HepG2 (cell line): ENCODE measurements around the gene FOXR1. TPM values are rescaled to one million over a fixed set of nuclear protein-coding genes. Genes with fewer than 3 reads are reported as not detected.

Source experiments
- AKNA ChIP-seq: sonication (generic); formaldehyde crosslinking; IDR thresholded peaks from 2 replicates; pipeline ENCODE4 v1.4.0; 2020; ENCODE audit warnings: missing genetic modification reagents, borderline replicate concordance
- ATAD3A ChIP-seq: sonication (generic); formaldehyde crosslinking; IDR thresholded peaks from 2 replicates; pipeline ENCODE4 v1.4.0; 2020; ENCODE audit warnings: missing genetic modification reagents
- CCDC6 ChIP-seq: sonication (generic); formaldehyde crosslinking; IDR thresholded peaks from 2 replicates; pipeline ENCODE4 v1.8.1; 2022; ENCODE audit warnings: mild to moderate bottlenecking, missing genetic modification reagents, moderate library complexity
- FOXK1 ChIP-seq: sonication (generic); formaldehyde crosslinking; IDR thresholded peaks from 2 replicates; pipeline ENCODE4 v1.4.0; 2020; ENCODE audit warnings: low read depth, missing genetic modification reagents, borderline replicate concordance
- FOXP4 ChIP-seq: sonication (generic); formaldehyde crosslinking; IDR thresholded peaks from 2 replicates; pipeline ENCODE4 v1.4.0; 2020; ENCODE audit warnings: missing genetic modification reagents
- KLF12 ChIP-seq: sonication (generic); formaldehyde crosslinking; IDR thresholded peaks from 2 replicates; pipeline ENCODE4 v1.4.0; 2020; ENCODE audit warnings: missing genetic modification reagents, borderline replicate concordance
- MAZ ChIP-seq, 2 experiments: sonication (generic) in 1 of 2; formaldehyde crosslinking in 1 of 2; IDR thresholded peaks; 2 replicates each; pipeline versions ENCODE4 v1.5.0 to v1.6.1; 2012 to 2020; ENCODE audit warnings: low read depth in 2 of 2, mild to moderate bottlenecking in 2 of 2, borderline replicate concordance in 1 of 2, improper control_type of control experiment in 1 of 2, low read length in 1 of 2, missing genetic modification reagents in 1 of 2, moderate library complexity in 1 of 2
- SRF ChIP-seq: IDR thresholded peaks from 2 replicates; pipeline ENCODE4 v1.6.1; 2011; ENCODE audit warnings: mild to moderate bottlenecking, low read depth, low read length, moderate library complexity
- TFAP4 ChIP-seq: sonication (generic); IDR thresholded peaks from 2 replicates; pipeline ENCODE4 v1.6.1; 2016; ENCODE audit warnings: low read depth, borderline replicate concordance
- ZNF7 ChIP-seq: IDR thresholded peaks from 2 replicates; pipeline ENCODE4 v1.6.1; 2016; ENCODE audit warnings: missing biosample characterization, missing genetic modification reagents
- polyA plus RNA-seq, 8 experiments: library from polyadenylated mRNA; depleted of rRNA in 3 of 8; stranded (reverse) in 7 of 8; unstranded in 1 of 8; fragments of >200 nt; fragmentation: Illumina TruSeq in 4 of 8; extraction: Trizol in 4 of 8; gene quantifications; 2 replicates each; pipeline versions ENCODE4 v1.2.1 to v1.2.3, GENCODE V29; 2011 to 2016; ENCODE audit warnings: low read depth in 4 of 8, missing spikeins in 1 of 8, mixed read lengths in 1 of 8; ENCODE audit not compliant: insufficient read depth in 1 of 8
- total RNA-seq, 5 experiments: library from RNA; depleted of rRNA; stranded (reverse); fragments of >200 nt; fragmentation: Illumina TruSeq; extraction: Trizol; gene quantifications; 2 replicates each; pipeline ENCODE4 v1.2.3, GENCODE V29; 2016; ENCODE audit warnings: low read depth in 1 of 5
- TF ChIP-seq, protein P1 (sequence below): sonication (generic); formaldehyde crosslinking; conservative IDR thresholded peaks from 2 replicates; pipeline ENCODE4 v1.8.0; 2022; ENCODE audit warnings: low read depth, missing genetic modification reagents
- TF ChIP-seq, protein P2 (sequence below): sonication (generic); formaldehyde crosslinking; IDR thresholded peaks from 2 replicates; pipeline ENCODE4 v1.8.1; 2023; ENCODE audit warnings: missing genetic modification reagents, mild to moderate bottlenecking, borderline replicate concordance

The FOXR1 gene
- total and polyA plus RNA-seq, 2 of the 13 experiments (the other 11 are each of a cell fraction or from before 2014, with no cell fraction given): not detected

DNA sequence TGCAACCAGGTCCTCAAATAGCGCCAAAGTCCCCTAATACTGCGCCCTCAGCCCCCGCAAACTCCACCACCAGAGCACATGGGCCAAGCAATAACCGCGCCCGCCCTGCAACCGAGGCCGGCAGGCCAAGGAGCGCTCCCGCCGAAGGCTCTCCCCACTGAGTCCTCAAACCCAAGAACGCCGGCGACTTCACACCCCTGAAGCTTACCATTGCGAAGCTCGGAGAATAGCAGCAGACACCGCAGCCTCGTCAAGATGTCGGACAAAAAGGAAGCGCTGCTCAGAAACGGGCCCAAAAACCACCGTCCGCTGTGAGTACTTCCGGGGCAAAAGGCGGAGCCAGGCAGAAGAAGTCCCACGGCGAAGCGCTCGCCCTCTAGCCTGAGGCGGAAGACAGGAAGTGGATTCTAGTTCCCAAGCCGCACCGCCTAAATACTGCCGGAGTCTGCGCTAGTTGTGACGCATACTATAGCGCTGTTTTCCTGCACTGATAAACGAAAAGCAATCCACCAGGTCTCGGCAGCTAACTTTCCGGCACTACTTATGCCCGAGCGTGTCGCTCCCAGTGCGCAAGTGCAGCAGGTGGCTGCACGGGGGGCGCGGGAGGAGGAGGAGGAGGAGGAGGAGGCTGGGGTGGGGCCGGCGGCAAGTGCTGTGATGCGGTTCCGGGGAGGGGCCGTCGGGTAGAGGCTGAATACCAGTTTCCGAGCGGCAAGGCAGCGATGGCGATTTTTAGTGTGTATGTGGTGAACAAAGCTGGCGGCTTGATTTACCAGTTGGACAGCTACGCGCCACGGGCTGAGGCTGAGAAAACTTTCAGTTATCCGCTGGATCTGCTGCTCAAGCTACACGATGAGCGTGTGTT is 46.7 kb downstream of the FOXR1 start, which contains the start of the genes RPS25 and TRAPPC4 (continued):
- TF ChIP-seq, protein P1, sequence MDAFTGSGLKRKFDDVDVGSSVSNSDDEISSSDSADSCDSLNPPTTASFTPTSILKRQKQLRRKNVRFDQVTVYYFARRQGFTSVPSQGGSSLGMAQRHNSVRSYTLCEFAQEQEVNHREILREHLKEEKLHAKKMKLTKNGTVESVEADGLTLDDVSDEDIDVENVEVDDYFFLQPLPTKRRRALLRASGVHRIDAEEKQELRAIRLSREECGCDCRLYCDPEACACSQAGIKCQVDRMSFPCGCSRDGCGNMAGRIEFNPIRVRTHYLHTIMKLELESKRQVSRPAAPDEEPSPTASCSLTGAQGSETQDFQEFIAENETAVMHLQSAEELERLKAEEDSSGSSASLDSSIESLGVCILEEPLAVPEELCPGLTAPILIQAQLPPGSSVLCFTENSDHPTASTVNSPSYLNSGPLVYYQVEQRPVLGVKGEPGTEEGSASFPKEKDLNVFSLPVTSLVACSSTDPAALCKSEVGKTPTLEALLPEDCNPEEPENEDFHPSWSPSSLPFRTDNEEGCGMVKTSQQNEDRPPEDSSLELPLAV (CRISPR knock-in tag): no peak
- peak; percentile 20; the same call in 1 of the 2 replicates for TF ChIP-seq ZNF7 (CRISPR knock-in tag)
- TF ChIP-seq TFAP4: peak; percentile 45; the same call in 1 of the 2 replicates
- no peak for TF ChIP-seq ATAD3A (CRISPR knock-in tag)
- peak; percentile 92 for TF ChIP-seq MAZ (IDR thresholded peaks at IDR 0.05; ENCODE audit: borderline replicate concordance, low read depth, low read length)
- TF ChIP-seq MAZ (CRISPR knock-in tag; IDR thresholded peaks at IDR 0.05; ENCODE audit: low read depth): peak; percentile 86; the same call in 1 of the 2 replicates
- TF ChIP-seq, protein P2, sequence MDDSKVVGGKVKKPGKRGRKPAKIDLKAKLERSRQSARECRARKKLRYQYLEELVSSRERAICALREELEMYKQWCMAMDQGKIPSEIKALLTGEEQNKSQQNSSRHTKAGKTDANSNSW (CRISPR knock-in tag): peak; percentile 90; the same call in 1 of the 2 replicates
- TF ChIP-seq AKNA (CRISPR knock-in tag): 0 out of 2 replicates have a peak, but pooled peaks have one; percentile 31
- peak; percentile 41; the same call in 1 of the 2 replicates for TF ChIP-seq FOXP4 (CRISPR knock-in tag)
- peak; percentile 83; the same call in 1 of the 2 replicates for TF ChIP-seq KLF12 (CRISPR knock-in tag)
- peak; percentile 70; the same call in 1 of the 2 replicates for TF ChIP-seq CCDC6 (CRISPR knock-in tag)
- TF ChIP-seq FOXK1 (CRISPR knock-in tag): peak; percentile 71; the same call in 1 of the 2 replicates
- 0 out of 2 replicates have a peak, but pooled peaks have one; percentile 39 for TF ChIP-seq SRF
- TF ChIP-seq, all 625 proteins: peak for 280
